ENCODE measurements around the gene MRTFB. TPM values are rescaled to one million over a fixed set of nuclear protein-coding genes. Genes with fewer than 3 reads are reported as not detected.
"Not testable (repeated sequence)": the region's sequence is repeated elsewhere in the genome, so short reads cannot be mapped to it uniquely, and the experiment has no call there.

The MRTFB gene
- total RNA-seq: 10 to 100 TPM; 21.5 to 23.3 TPM
- 1 to 10 TPM; 2.5 to 6.4 (median 4.6) TPM for polyA plus RNA-seq
- 10.0 to 25.1 (median 17.8) reads per million in 6 experiments for total RNA-seq

GRCh38 chr16:14070877-14071575 is at the start of gene MRTFB:
Gene MRTFB (plus strand): TSS chr16:14071319. CDS start chr16:14140607, 69,288 bp downstream.
- POLR2A ChIA-PET: no interaction called here
- peak; percentile 61 to 91 (median 83) for DNase-seq
- H3K4me3 Mint-ChIP-seq: peak within 1 kb of the TSS; percentile 84 to 93 (median 89)
- H3K27ac Mint-ChIP-seq: peak within 1 kb of the TSS; percentile 76 to 94 (median 90)
- no peaks in the 10 kb centered on the region for H3K9me3 Mint-ChIP-seq
- H3K36me3 Mint-ChIP-seq: no peaks in the 10 kb centered on the region
- peak; percentile 86 to 89 for ATAC-seq
- H3K27me3 Mint-ChIP-seq: peaks cover 0 to 4% (median 0%) of the 10 kb centered on the region in 5 donors
- peaks cover 11 to 21% (median 14%) of the 10 kb centered on the region in 4 donors for H3K4me1 Mint-ChIP-seq

DNA sequence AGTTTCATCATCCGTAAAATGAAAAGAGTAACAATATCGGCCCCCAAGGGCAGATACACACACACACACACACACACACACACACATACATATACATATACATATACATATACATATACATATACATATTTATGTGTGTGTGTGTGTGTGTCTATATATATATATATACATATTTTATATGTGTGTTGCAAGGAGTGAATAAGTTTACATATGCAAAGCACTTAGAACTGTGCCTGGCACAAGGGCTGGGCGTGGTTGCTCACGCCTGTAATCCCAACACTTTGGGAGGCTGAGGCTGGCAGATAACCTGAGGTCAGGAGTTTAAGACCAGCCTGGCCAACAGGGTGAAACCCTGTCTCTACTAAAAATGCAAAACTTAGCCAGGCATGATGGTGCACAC is 47.6 kb upstream of the MRTFB start:
- H3K9me3 Mint-ChIP-seq: peaks cover 0 to 29% (median 8%) of the 10 kb centered on the region in 9 donors
- ATAC-seq: not testable (repeated sequence)

DNA sequence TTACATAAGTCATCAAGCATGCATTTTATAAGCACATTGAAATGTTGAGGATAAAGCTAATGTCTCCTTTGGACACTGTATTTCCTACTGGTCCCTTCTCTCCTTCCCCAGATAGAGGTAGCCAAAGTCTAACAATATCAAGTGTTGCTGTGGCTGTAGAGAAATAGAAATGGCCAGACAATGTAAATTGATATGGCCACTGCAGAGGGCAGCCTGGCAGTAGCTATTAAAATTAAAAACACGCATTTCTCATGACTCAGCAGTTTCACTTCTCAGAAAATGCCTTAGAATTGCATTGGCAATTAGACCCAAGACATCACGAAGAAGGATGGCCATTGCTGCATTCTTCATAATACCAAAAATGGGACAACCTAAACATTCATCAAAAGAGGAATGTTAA is 46.8 kb upstream of the MRTFB start:
- no peak overlapping the region for H3K27ac Mint-ChIP-seq
- no peaks in the 10 kb centered on the region for H3K4me1 Mint-ChIP-seq
- H3K9me3 Mint-ChIP-seq: peaks cover 0 to 29% (median 8%) of the 10 kb centered on the region in 9 donors
- DNase-seq (no peak), ATAC-seq (no peak)
- H3K4me3 Mint-ChIP-seq: no peak overlapping the region
- H3K27me3 Mint-ChIP-seq: peaks cover 5 to 29% (median 12%) of the 10 kb centered on the region in 5 donors
- peaks cover 0 to 11% (median 4%) of the 10 kb centered on the region in 3 donors for H3K36me3 Mint-ChIP-seq
- POLR2A ChIA-PET: no interaction called here

More for the DNA sequence above, 47.6 kb upstream of the MRTFB start:
- Mint-ChIP-seq H3K27me3 (peaks cover 5 to 29% (median 12%) of the 10 kb centered on the region in 5 donors), H3K36me3 (peaks cover 0 to 11% (median 4%) of the 10 kb centered on the region in 3 donors)
- DNase-seq, H3K4me3 Mint-ChIP-seq, H3K27ac Mint-ChIP-seq, POLR2A ChIA-PET, H3K4me1 Mint-ChIP-seq: not testable (repeated sequence)

- H3K27ac Mint-ChIP-seq: no peak overlapping the region
- H3K36me3 Mint-ChIP-seq: peaks cover 0 to 11% (median 4%) of the 10 kb centered on the region in 3 donors
- no peak overlapping the region for H3K4me3 Mint-ChIP-seq
- no peaks in the 10 kb centered on the region for H3K4me1 Mint-ChIP-seq
- POLR2A ChIA-PET: no interaction called here
- H3K27me3 Mint-ChIP-seq: peaks cover 5 to 29% (median 12%) of the 10 kb centered on the region in 5 donors
- ATAC-seq: no peak
- peaks cover 0 to 29% (median 8%) of the 10 kb centered on the region in 9 donors for H3K9me3 Mint-ChIP-seq
- no peak for DNase-seq
These were observed 44.4 kb upstream of the MRTFB start for GRCh38 chr16:14026572-14027285.

DNA sequence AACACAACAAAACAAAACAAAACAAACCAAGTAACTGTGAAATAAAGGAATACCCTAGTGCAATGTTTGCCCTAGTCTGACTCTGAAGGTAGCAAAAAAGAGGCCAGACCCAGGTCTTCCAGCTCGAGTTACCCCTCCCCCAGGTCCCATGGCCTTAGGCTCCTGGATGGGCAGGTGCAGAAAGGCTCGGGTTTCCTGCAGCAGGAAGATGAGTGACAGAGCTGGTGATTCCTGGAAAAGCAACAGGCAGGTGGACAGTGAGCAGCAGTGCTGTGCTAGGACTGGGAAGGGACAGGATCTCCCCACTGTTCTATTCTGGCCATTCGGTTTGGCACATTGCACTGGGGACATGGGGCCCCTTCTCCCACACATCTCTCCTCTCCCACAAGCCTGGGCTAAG is 42.9 kb upstream of the MRTFB start:
- no peak overlapping the region for H3K27ac Mint-ChIP-seq
- no peak for DNase-seq
- ATAC-seq: no peak
- H3K9me3 Mint-ChIP-seq: peaks cover 0 to 33% (median 11%) of the 10 kb centered on the region in 9 donors
- no peak overlapping the region for H3K4me3 Mint-ChIP-seq
- no peaks in the 10 kb centered on the region for H3K4me1 Mint-ChIP-seq
- POLR2A ChIA-PET: no interaction called here
- peaks cover 5 to 29% (median 12%) of the 10 kb centered on the region in 5 donors for H3K27me3 Mint-ChIP-seq
- peaks cover 0 to 11% (median 8%) of the 10 kb centered on the region in 3 donors for H3K36me3 Mint-ChIP-seq

DNA sequence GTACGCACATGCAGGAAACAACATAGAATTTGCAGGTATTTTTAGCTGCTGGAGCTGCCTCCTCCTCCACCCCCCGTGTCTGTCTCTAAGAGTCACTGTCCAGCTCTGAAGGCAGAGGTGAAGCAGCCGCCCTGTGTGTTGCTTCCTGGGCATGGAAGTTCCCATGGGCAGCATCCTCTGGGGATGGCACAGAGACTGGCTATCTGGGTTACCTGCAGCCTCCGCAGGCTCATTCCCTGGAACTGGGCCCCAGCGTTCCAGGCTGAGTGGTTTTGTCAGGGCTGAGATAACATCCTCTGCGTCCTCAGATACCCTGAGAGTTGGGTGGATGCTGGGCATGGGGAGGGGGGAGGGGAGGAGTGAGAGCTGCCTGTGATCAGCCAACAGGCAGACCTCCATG is 41.5 kb upstream of the MRTFB start:
- no peak overlapping the region for H3K27ac Mint-ChIP-seq
- peaks cover 0 to 5% (median 4%) of the 10 kb centered on the region in 3 donors for H3K36me3 Mint-ChIP-seq
- no peaks in the 10 kb centered on the region for H3K4me1 Mint-ChIP-seq
- POLR2A ChIA-PET: no interaction called here
- H3K27me3 Mint-ChIP-seq: peaks cover 2 to 20% (median 9%) of the 10 kb centered on the region in 5 donors
- ATAC-seq (no peak), DNase-seq (no peak)
- peaks cover 0 to 23% (median 7%) of the 10 kb centered on the region in 9 donors for H3K9me3 Mint-ChIP-seq
- H3K4me3 Mint-ChIP-seq: no peak overlapping the region

GRCh38 chr16:14035092-14035491 is 36.0 kb upstream of the MRTFB start:
- Mint-ChIP-seq H3K9me3 (peaks cover 0 to 13% (median 4%) of the 10 kb centered on the region in 9 donors), H3K4me3 (no peak overlapping the region), H3K36me3 (peaks cover 0 to 4% (median 0%) of the 10 kb centered on the region in 3 donors), H3K27ac (no peak overlapping the region), H3K4me1 (no peaks in the 10 kb centered on the region), H3K27me3 (peaks cover 0 to 2% (median 0%) of the 10 kb centered on the region in 5 donors)
- DNase-seq (no peak), ATAC-seq (no peak)
- POLR2A ChIA-PET: no interaction called here

GRCh38 chr16:14036889-14037288 is 34.2 kb upstream of the MRTFB start:
- Mint-ChIP-seq H3K36me3 (peaks cover 0 to 4% (median 0%) of the 10 kb centered on the region in 3 donors), H3K4me3 (no peak overlapping the region), H3K9me3 (peaks cover 0 to 12% (median 4%) of the 10 kb centered on the region in 9 donors), H3K27ac (no peak overlapping the region), H3K27me3 (peaks cover 0 to 2% (median 0%) of the 10 kb centered on the region in 5 donors), H3K4me1 (peaks cover 0 to 3% (median under 1%) of the 10 kb centered on the region in 4 donors)
- DNase-seq: no peak
- no peak for ATAC-seq
- POLR2A ChIA-PET: no interaction called here

DNA sequence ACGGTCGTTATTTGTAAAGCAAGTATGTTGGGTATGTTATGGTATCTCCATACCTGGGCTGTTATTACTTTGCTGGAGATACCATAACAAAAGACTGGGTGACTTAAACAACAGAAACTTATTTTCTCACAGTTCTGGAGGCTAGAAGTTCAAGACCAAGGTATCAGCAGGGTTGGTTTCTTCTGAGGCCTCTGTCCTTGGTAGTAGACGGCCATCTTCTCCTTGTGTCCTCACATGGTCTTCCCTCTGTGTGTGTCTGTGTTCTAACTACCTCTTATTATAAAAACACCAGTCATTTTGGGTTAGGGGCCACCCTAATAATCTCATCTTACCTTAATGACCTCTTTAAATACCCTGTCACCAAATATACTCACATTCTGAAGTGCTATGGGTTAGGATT is 33.2 kb upstream of the MRTFB start:
- no peak overlapping the region for H3K4me3 Mint-ChIP-seq
- H3K36me3 Mint-ChIP-seq: no peaks in the 10 kb centered on the region
- POLR2A ChIA-PET: interaction anchor here (0.5 kb wide), 1 partner anchor 104 kb away, joined by 4 read pairs; no protein-coding TSS in a partner anchor
- H3K9me3 Mint-ChIP-seq: peaks cover 0 to 10% (median 3%) of the 10 kb centered on the region in 9 donors
- DNase-seq (no peak), ATAC-seq (no peak)
- H3K27me3 Mint-ChIP-seq: peaks cover 0 to 2% (median 0%) of the 10 kb centered on the region in 5 donors
- no peak overlapping the region for H3K27ac Mint-ChIP-seq
- peaks cover 0 to 3% (median under 1%) of the 10 kb centered on the region in 4 donors for H3K4me1 Mint-ChIP-seq

DNA sequence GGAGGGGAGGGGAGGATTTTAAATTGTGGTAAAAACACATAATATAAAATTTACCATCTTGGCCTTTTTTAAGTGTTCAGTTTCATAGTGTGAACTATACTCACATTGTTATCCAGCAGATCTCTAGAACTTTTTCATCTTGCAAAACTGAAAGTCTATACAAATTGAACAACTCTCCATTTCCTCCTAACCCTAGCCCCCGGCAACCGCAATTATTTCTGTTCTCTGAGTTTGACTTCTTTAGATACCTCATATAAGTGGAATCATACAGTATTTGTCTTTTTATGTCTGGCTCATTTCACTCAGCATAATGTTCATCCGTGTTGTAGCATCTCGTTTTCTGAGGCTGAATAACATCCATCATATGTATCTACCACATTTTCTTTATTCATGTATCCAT is 30.0 kb upstream of the MRTFB start:
- Mint-ChIP-seq H3K27me3 (peaks cover 0 to 7% (median 0%) of the 10 kb centered on the region in 5 donors), H3K36me3 (no peaks in the 10 kb centered on the region), H3K9me3 (peaks cover 0 to 10% (median 3%) of the 10 kb centered on the region in 9 donors), H3K4me3 (no peak overlapping the region), H3K27ac (no peak overlapping the region), H3K4me1 (peaks cover 0 to 3% (median under 1%) of the 10 kb centered on the region in 4 donors)
- DNase-seq: no peak
- ATAC-seq: no peak
- POLR2A ChIA-PET: no interaction called here

DNA sequence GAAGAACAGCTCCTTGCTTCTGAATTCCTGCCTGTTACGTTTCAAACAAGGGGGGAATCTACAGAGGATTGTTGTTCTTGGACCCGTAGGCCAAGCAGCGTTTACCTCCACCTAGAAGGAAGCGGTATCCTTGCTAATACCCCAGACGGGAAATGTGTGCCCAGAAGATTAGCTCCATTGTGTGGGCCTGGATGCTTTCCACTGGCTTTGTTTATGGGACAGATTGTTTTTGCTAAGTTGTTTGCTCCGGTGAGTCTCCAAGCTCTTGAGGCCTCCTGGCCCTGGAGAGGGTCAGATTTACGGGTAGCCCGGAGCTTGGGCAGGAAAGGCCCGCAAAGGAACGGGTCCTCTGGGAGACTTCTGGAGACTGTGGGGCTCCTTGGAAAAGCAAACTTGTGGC is 28.4 kb upstream of the MRTFB start:
- ATAC-seq (no peak), DNase-seq (no peak)
- Mint-ChIP-seq H3K27ac (no peak overlapping the region), H3K4me1 (peaks cover 0 to 3% (median under 1%) of the 10 kb centered on the region in 4 donors), H3K4me3 (no peak overlapping the region), H3K36me3 (no peaks in the 10 kb centered on the region), H3K27me3 (peaks cover 0 to 7% (median 1%) of the 10 kb centered on the region in 5 donors), H3K9me3 (peaks cover 0 to 10% (median 3%) of the 10 kb centered on the region in 9 donors)
- POLR2A ChIA-PET: no interaction called here

GRCh38 chr16:14043278-14043677 is 27.8 kb upstream of the MRTFB start:
- Mint-ChIP-seq H3K36me3 (no peaks in the 10 kb centered on the region), H3K9me3 (peaks cover 0 to 10% (median 3%) of the 10 kb centered on the region in 9 donors), H3K4me1 (peaks cover 0 to 3% (median under 1%) of the 10 kb centered on the region in 4 donors), H3K27ac (no peak overlapping the region), H3K4me3 (no peak overlapping the region), H3K27me3 (peaks cover 1 to 11% (median 3%) of the 10 kb centered on the region in 5 donors)
- ATAC-seq (no peak), DNase-seq (no peak)
- POLR2A ChIA-PET: no interaction called here

DNA sequence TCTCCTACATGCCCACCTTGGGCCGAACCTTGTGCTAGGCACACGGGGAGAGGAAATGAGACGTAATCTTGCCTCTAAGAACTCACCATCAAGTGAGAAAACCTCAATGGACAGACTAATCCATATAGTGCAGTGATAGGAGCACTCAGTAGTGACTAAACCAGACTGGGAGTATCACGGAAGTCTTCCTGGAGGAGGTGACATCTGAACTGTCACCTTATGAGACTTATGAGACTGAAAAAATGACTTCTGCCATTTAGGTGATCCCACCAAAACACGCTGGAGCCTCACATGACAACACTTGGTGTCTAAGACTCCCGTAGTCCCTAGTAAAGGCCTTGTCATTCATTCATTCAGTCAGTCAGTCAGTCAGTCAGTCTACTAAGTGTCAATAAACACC is 27.3 kb upstream of the MRTFB start:
- H3K9me3 Mint-ChIP-seq: peaks cover 0 to 6% (median 2%) of the 10 kb centered on the region in 9 donors
- H3K36me3 Mint-ChIP-seq: no peaks in the 10 kb centered on the region
- H3K4me3 Mint-ChIP-seq: no peak overlapping the region
- no peak for DNase-seq
- POLR2A ChIA-PET: no interaction called here
- H3K27me3 Mint-ChIP-seq: peaks cover 1 to 15% (median 7%) of the 10 kb centered on the region in 5 donors
- no peak for ATAC-seq
- peaks cover 0 to 3% (median under 1%) of the 10 kb centered on the region in 4 donors for H3K4me1 Mint-ChIP-seq
- no peak overlapping the region for H3K27ac Mint-ChIP-seq

Measured in naive thymus-derived CD8-positive, alpha-beta T cell (primary cell).